ENCODE data around the gene DLGAP1. TPM values are rescaled to one million over a fixed set of nuclear protein-coding genes. Genes with fewer than 3 reads are reported as not detected.

DLGAP1 gene
- total and polyA plus RNA-seq, 2 donors (not counting 1 experiment from before 2014, with no cell fraction given): 0.07 to 0.61 TPM

DNA sequence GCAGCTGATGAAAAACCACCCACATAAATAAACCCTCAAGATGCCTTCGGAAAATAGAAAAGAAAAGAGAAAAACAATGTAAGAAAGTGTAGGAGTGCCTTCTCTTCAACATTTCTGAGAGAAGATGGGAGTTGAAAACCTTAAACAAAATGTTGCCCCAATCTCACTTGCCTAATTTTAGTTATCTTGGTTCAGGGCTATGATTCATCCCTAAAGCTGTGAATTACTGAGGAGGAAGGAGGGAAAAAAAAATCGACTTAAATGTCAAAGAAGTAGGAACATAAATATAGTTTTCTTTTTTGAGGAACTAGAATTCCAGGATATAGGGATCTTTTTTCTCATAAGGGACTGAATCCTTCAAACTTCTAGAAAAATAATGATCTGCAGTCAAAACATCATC lies 644.8 kb downstream of the DLGAP1 start:
- no peak overlapping the region for H3K4me3 ChIP-seq (ENCODE audit: control extremely low read depth in 1 of 5, extremely low read depth in 1 of 5, insufficient read depth in 1 of 5, low read depth in 2 of 5, low read length in 4 of 5)
- no peaks in the 10 kb centered on the region for H3K36me3 ChIP-seq (replicated peaks in 1 of 2; ENCODE audit: control extremely low read depth in 1 of 2, control insufficient read depth in 1 of 2, extremely low read depth in 1 of 2, insufficient read depth in 2 of 2, low read length in 1 of 2)
- TF ChIP-seq, protein P1, sequence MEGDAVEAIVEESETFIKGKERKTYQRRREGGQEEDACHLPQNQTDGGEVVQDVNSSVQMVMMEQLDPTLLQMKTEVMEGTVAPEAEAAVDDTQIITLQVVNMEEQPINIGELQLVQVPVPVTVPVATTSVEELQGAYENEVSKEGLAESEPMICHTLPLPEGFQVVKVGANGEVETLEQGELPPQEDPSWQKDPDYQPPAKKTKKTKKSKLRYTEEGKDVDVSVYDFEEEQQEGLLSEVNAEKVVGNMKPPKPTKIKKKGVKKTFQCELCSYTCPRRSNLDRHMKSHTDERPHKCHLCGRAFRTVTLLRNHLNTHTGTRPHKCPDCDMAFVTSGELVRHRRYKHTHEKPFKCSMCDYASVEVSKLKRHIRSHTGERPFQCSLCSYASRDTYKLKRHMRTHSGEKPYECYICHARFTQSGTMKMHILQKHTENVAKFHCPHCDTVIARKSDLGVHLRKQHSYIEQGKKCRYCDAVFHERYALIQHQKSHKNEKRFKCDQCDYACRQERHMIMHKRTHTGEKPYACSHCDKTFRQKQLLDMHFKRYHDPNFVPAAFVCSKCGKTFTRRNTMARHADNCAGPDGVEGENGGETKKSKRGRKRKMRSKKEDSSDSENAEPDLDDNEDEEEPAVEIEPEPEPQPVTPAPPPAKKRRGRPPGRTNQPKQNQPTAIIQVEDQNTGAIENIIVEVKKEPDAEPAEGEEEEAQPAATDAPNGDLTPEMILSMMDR (IDR thresholded peaks at IDR 0.05): no peak
- no peak for TF ChIP-seq EZH2 (IDR thresholded peaks at IDR 0.05; ENCODE audit: borderline replicate concordance, insufficient read depth, low read depth, low read length, poor library complexity, severe bottlenecking)
- no peak overlapping the region for H2AFZ ChIP-seq (ENCODE audit: insufficient read depth, low read depth, low read length, poor library complexity, severe bottlenecking)
- H3K27me3 Mint-ChIP-seq: peaks cover 3% of the 10 kb centered on the region
- no peak overlapping the region for H3K27ac Mint-ChIP-seq
- no peak for DNase-seq
- no peaks in the 10 kb centered on the region for H3K27me3 ChIP-seq (replicated peaks in 1 of 4; ENCODE audit: control extremely low read depth in 1 of 4, control insufficient read depth in 3 of 4, insufficient read depth in 4 of 4, low read length in 3 of 4)
- H3K4me2 ChIP-seq (replicated peaks; ENCODE audit: low read depth, low read length, poor library complexity, severe bottlenecking): no peak overlapping the region
- H3K4me3 Mint-ChIP-seq: no peak overlapping the region
- H4K20me1 ChIP-seq (ENCODE audit: control insufficient read depth, insufficient read depth, low read length, poor library complexity, severe bottlenecking): no peaks in the 10 kb centered on the region
- CTCF ChIA-PET: no interaction called here
- H3K4me1 Mint-ChIP-seq: no peaks in the 10 kb centered on the region
- no peaks in the 10 kb centered on the region for H3K79me2 ChIP-seq (ENCODE audit: control insufficient read depth, insufficient read depth, low read length)
- H3K27ac ChIP-seq (ENCODE audit: low read length in 2 of 2): no peak overlapping the region
- no CpG with 5 or more reads among the region's 2 CpGs for WGBS (ENCODE audit: insufficient coverage)
- H3K9me3 ChIP-seq (ENCODE audit: control extremely low read depth in 1 of 3, control insufficient read depth in 2 of 3, insufficient read depth in 1 of 3, low read length in 2 of 3): no peaks in the 10 kb centered on the region
- intact Hi-C loops (cut with micrococcal nuclease): no loop called here
- POLR2A ChIA-PET: no interaction called here
- no peaks in the 10 kb centered on the region for H3K9me3 Mint-ChIP-seq (ENCODE audit: insufficient read depth)
- H3K9ac ChIP-seq (ENCODE audit: low read length): no peak overlapping the region
- no peak for ATAC-seq (ENCODE audit: low read depth)
- H3K4me1 ChIP-seq (ENCODE audit: control insufficient read depth in 2 of 2, insufficient read depth in 2 of 2, low read length in 2 of 2): no peaks in the 10 kb centered on the region

DNA sequence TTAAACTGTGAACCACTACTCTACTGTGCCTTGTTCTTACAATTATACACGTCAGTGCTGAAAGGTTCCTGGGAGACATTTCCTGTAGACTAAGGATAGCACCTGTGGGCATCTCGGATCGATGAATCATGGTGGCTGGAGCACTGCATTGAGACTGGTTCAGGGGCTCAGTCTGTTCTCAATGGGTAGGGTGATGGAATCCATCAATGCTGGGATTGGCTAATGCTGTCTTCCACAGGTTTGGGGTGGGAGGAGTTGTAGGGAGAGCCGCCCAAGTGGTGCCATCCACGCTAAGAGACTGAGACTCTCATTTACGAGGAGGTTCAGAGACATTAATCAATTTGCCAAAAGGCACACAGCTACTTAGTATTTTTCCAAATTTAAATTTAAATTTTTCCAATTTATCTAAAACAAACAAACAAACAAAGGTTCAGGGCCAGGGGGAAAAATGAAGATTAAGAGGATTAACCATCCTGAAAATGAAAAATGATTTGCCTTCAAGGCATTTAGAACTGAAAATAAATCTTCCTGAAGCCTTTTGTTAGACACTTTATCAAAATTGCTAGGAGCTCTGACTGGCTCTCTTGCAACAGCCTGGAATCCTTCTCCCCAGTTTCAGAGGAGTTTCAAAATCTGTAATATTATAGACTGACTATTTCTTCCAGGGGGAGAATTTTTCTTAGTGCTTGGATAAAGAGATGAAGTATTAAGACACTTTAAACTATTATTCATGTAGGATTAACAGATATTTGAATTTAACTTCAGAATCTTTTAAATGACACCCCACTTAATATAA lies 645.9 kb downstream of the DLGAP1 start:
- TF ChIP-seq EZH2 (IDR thresholded peaks at IDR 0.05; ENCODE audit: borderline replicate concordance, insufficient read depth, low read depth, low read length, poor library complexity, severe bottlenecking): no peak
- TF ChIP-seq, protein P1 (IDR thresholded peaks at IDR 0.05): no peak
- H3K27ac Mint-ChIP-seq: no peak overlapping the region
- Histone ChIP-seq H3K36me3 (replicated peaks in 1 of 2; ENCODE audit: control extremely low read depth in 1 of 2, control insufficient read depth in 1 of 2, extremely low read depth in 1 of 2, insufficient read depth in 2 of 2, low read length in 1 of 2) (no peaks in the 10 kb centered on the region), H3K27ac (ENCODE audit: low read length in 2 of 2) (no peak overlapping the region), H2AFZ (ENCODE audit: insufficient read depth, low read depth, low read length, poor library complexity, severe bottlenecking) (no peak overlapping the region), H3K4me1 (ENCODE audit: control insufficient read depth in 2 of 2, insufficient read depth in 2 of 2, low read length in 2 of 2) (no peaks in the 10 kb centered on the region), H4K20me1 (ENCODE audit: control insufficient read depth, insufficient read depth, low read length, poor library complexity, severe bottlenecking) (no peaks in the 10 kb centered on the region), H3K9ac (ENCODE audit: low read length) (no peak overlapping the region), H3K27me3 (replicated peaks in 1 of 4; ENCODE audit: control extremely low read depth in 1 of 4, control insufficient read depth in 3 of 4, insufficient read depth in 4 of 4, low read length in 3 of 4) (no peaks in the 10 kb centered on the region), H3K4me2 (replicated peaks; ENCODE audit: low read depth, low read length, poor library complexity, severe bottlenecking) (no peak overlapping the region), H3K4me3 (ENCODE audit: control extremely low read depth in 1 of 5, extremely low read depth in 1 of 5, insufficient read depth in 1 of 5, low read depth in 2 of 5, low read length in 4 of 5) (no peak overlapping the region), H3K9me3 (ENCODE audit: control extremely low read depth in 1 of 3, control insufficient read depth in 2 of 3, insufficient read depth in 1 of 3, low read length in 2 of 3) (no peaks in the 10 kb centered on the region), H3K79me2 (ENCODE audit: control insufficient read depth, insufficient read depth, low read length) (no peaks in the 10 kb centered on the region)
- H3K4me1 Mint-ChIP-seq: no peaks in the 10 kb centered on the region
- no peak for ATAC-seq (ENCODE audit: low read depth)
- no peak for DNase-seq
- H3K4me3 Mint-ChIP-seq: no peak overlapping the region
- ChIA-PET CTCF (no interaction called here), POLR2A (no interaction called here)
- no peaks in the 10 kb centered on the region for H3K9me3 Mint-ChIP-seq (ENCODE audit: insufficient read depth)
- intact Hi-C loops (cut with micrococcal nuclease): no loop called here
- 93% methylated on average over 3 of the region's 6 CpGs for WGBS (ENCODE audit: insufficient coverage)
- H3K27me3 Mint-ChIP-seq: peaks cover 3% of the 10 kb centered on the region
